ENCODE measurements around the gene ACAP3.

- TF ChIP-seq, protein P1, sequence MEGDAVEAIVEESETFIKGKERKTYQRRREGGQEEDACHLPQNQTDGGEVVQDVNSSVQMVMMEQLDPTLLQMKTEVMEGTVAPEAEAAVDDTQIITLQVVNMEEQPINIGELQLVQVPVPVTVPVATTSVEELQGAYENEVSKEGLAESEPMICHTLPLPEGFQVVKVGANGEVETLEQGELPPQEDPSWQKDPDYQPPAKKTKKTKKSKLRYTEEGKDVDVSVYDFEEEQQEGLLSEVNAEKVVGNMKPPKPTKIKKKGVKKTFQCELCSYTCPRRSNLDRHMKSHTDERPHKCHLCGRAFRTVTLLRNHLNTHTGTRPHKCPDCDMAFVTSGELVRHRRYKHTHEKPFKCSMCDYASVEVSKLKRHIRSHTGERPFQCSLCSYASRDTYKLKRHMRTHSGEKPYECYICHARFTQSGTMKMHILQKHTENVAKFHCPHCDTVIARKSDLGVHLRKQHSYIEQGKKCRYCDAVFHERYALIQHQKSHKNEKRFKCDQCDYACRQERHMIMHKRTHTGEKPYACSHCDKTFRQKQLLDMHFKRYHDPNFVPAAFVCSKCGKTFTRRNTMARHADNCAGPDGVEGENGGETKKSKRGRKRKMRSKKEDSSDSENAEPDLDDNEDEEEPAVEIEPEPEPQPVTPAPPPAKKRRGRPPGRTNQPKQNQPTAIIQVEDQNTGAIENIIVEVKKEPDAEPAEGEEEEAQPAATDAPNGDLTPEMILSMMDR (IDR thresholded peaks at IDR 0.05 in 4 of 5, conservative IDR thresholded peaks at IDR 0.05 in 1 of 5): no peak
- no peak for TF ChIP-seq POLR2A (IDR thresholded peaks at IDR 0.05)
Observed at GRCh38 chr1:1336446-1336845, 28.7 kb upstream of the ACAP3 start.

Measured in gastrocnemius medialis (tissue), 4 donors.